HG02870 (cell line): ENCODE data around the gene RRAD.
"Not testable (repeated sequence)": the region's sequence is repeated elsewhere in the genome, so short reads cannot be mapped to it uniquely, and the experiment has no call there.

Source experiments
- ATAC-seq: cut with Tn5 transposase; IDR thresholded peaks from one replicate; pipeline ENCODE4 v1.9.1; 2021; ENCODE audit warnings: mild to moderate bottlenecking, moderate library complexity; ENCODE audit not compliant: unreplicated experiment

The RRAD gene

DNA sequence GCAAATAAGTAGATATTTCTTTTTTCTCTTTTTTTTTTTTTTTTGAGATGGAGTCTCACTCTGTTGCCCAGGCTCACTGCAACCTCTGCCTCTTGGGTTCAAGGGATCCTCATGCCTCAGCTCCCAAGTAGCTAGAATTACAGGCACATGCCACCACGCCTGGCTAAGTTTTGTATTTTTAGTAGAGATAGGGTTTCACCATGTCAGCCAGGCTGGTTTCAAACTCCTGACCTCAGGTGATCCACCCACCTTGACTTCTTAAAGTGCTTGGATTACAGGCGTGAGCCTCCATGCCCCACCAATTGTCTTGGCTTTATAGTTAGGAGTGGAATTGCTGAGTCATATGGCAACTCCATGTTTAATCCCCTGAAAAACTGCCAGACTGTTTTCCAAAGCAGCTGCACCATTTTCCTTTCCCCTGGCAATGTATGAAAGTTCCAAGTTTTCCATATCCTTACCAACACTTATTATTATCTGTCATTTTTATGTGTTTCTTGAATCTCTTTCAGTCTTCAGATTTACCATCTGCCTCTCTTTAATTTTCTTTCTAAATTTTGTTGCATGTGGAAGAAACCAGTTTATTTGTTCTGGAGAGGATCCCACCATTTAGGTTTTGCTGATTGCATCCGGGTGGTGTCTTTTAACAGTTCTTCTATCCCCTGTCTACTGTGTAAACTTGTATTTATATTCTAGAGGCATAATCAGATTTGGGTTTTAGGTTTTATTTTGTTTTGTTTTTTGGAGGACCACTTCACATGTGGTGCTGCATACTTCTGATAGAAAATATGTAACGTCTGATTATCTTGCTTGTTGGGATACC, 25.8 kb upstream of the RRAD start:
- no peak for ATAC-seq

DNA sequence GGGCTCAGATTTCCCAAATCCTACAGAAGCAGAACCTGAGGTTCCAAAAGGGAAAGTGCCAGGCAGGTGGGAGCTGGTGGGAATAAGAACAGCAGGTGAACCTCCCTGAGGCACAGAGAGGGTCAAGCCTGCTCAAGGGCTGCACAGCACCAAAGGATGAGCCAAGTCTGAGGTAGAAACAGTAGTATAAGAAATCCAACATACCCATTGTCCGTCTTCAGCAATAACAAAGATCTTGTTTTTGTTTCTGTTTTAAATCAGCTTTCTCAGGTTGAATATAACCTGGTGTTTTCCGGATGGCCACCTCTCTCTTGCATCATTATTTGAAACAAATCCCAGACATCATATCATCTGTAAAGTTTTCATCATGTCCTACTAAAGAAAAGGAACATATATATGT, 25.1 kb upstream of the RRAD start:
- ATAC-seq: no peak

DNA sequence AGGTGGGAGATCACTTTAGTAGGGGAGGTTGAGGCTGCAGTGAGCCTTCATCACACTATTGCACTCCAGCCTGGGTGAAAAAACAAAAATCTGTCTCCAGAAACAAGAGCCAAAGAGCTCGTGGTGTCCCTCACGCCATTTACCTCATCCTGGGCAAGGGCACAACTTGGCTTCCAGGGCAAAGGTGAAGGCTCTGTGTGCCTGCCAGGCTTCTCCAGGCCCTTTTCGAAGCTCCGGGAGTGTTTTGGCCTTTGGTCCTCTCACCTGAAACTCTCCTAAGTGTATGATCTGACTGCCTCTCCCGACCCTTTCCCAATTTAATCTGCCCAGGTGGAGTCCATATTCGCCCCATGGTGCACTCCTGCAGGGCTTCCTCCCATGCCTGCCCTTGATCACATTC, 24.1 kb upstream of the RRAD start:
- ATAC-seq: no peak

DNA sequence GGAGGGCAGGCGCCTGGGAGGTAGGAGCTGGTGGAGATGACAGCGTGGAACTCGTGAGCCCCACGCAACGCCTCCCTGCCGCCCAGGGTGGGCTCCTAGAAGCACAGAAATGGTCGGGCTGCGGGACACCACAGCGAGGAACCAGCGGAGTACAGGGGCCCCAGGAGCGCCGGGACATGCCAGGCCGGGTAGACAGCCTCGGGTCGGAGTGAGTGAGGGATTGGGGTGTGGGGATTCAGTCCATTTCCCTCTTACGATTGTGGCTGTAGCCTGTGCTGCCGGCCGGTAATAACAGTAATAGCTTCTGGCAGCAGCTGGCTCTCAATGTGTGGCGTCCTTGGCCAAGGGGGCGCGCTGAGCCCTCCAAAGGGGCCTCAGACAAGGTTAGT, 23.5 kb upstream of the RRAD start:
- ATAC-seq: no peak

DNA sequence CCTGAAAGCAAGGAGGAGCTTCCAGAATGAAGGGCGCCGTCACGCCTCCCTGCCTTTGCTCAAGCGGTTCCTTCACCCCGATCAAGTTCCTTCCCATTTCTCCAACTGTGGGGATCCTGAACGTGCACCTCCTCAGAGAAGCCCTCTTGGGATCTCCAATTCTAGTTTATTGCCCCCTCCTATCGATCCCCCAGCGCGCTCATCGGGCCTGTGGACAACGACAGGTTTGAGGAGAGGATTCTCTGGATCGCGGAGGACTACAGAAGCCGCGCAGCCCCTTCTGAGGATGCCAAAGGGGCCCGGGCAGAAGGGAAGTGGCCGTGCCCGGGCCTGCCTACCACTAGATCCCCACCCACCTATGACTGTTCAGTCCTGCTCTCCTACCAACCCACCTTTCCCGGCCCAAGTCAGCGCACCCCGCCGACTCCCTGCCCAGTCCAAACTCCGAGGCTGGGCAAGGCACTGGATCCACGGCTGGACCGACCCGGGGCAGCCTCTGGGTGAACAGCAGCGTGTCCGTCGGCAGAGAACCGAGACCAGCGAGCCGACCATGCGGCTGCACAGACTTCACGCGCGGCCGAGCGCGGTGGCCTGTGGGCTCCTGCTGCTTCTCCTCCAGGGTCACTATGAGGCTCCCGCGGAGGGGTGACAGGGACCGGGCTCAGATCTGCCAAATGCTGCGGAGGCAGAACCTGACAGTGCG, 22.9 kb upstream of the RRAD start:
- ATAC-seq: no peak

DNA sequence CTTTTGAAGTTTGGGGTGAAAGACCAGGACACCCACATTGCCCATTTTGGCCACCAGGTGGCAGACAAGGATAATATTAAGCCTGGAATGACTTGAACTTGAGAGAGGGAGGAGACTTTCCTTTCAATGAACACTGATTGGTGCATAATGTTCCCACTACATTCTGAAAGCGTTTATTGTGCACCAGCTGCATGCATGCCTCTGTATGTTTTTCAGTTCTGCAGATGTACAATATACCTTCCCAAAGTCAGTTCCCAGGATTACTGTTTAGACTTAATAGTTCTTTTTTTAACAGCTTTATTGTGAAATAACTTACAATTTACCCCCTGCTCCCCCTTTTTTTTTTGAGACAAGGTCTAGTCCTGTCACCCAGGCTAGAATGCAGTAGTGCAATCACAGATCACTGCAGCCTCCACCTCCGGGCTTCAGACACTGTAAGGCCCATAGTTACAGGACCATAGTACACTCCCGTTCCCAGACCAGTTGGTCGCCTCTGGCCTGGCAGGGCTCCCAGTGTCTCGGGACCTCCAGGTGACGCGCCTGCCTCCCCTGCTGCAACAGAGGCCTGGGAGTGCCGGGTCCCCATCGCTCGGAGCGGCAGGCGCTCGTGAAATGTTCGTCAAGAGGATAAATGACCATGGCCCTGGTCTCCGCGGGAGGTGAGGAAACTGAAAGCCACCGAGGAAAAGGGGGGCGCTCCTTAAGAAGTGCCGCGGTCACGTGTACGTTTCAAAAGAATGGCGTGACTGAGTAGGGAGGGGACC, 22.1 kb upstream of the RRAD start:
- peak; percentile 64 for ATAC-seq

DNA sequence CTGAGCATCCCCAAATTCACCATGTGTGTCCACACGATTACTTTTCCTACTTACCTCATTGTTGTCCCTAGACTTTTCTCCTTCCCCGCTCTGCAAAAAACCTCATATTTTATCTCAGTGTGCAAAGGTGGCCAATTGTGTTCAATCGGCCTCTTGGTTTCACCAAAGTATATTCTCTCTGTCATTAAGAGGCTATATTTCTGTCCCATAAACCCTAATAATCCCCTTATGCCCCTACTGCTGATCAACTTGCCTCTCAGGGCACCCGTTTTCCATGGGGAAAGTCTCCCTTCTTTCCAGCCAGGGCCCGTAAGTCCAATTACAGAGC, 21.6 kb upstream of the RRAD start:
- no peak for ATAC-seq

DNA sequence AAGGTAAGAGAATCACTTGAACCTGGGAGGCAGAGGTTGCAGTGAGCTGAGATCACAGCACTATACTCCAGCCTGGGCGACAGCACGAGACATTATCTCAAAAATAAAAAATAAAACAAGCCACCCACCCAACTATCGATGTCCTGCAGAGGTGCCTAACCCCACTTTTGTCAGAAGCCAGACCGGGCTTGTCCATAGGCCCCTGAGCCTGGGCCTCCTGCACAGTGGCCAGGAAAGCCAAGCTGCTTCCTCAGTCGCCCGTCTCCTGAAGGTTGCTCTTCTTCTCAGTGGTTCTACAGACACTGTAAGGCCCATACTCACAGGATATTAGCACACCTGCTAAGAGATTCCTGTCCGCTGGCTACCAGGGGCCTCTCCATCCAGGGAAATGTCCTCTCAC, 21.2 kb upstream of the RRAD start:
- no peak for ATAC-seq

DNA sequence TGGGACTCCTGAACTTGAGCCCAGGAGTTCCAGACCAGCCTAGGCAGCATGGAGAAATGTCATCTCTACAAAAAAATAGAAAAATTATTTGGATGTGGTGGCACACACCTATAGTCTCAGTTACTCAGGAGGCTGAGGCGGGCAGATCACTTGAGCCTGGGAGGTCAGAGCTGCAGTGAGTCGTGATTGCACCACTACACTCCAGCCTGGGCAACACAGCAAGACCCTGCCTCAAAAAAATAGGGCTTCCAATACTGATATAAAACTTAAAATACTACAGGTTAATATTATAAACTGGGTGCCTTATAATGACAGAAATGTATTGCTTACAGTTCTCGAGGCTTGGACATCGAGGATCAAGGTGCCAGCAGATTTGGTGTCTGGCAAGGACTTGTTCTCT, 20.6 kb upstream of the RRAD start:
- no peak for ATAC-seq

DNA sequence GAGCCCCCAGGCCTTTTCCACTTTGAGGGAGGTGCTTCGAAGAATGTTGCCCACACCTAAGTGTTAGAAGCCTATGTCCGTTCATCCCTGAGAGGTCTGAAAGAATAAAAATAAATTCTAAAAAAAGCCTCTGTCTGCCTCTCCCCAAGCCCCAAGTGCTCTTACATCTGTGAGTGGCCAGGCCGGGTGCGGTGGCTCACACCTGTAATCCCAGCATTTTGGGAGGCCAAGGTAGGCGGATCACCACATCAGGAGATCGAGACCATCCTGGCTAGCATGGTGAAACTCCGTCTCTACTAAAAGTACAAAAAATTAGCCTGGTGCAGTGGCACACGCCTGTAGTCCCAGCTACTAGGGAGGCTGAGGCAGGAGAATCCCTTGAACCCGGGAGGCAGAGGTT, 19.6 kb upstream of the RRAD start:
- ATAC-seq: not testable (repeated sequence)

DNA sequence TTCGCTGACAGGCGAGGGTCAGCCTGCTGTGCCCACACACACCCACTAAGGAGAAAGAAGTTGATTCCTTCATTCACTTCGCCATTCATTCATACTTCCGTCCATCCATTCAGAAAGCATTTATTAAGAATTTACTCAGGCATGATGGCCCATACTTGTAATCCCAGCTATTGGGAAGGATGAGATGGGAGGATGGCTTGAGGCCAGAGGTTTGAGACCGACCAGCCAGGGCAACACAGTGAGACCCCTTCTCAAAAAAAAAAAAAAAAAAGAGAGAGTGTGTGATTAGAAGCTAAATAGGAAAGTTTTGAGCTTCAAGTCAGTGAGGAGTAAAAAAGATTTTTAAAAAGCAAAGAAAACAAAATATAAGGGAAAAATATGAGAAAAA, 18.7 kb upstream of the RRAD start:
- no peak for ATAC-seq

DNA sequence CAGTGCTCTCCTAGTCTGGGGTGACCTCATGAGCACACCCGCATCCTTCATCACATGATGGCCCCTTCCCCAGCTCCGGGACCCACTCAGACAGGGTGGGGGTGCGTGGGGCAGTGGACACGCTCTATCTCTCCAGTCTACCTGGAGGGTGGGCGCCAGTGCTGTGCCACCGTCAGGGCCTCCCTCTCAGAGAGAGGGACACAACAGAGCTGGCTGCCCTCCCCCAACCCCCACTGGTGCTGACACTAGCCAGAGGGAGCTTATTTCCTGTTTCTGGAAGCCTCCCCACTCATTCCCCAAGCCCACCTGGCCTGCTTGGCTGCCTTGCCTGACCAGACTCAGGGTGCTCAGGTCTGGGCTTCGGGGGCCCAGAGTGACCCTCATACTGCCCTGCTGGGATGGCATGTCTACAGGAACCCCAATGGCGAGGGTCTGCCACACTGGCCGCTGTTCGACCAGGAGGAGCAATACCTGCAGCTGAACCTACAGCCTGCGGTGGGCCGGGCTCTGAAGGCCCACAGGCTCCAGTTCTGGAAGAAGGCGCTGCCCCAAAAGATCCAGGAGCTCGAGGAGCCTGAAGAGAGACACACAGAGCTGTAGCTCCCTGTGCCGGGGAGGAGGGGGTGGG, 18.2 kb upstream of the RRAD start:
- ATAC-seq: no peak

DNA sequence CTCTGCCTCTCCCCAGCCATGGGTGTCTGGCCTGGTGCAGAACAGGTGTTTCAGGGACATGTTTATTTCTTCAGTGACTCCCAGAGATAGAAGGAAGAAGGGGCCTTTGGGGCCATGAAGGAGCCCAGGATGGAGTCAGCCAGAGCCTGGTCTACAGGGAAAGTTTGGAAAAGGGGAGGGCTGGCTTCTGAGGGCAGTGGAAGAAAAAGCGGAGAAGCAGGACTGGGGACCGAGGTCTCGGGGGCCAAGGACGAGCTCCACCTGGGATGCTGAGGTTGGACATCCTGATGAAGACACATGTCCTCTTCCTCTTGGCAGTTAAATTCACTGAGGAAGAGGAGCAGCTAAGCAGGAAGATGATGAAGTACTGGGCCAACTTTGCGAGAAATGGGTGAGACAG, 17.6 kb upstream of the RRAD start:
- ATAC-seq: no peak

DNA sequence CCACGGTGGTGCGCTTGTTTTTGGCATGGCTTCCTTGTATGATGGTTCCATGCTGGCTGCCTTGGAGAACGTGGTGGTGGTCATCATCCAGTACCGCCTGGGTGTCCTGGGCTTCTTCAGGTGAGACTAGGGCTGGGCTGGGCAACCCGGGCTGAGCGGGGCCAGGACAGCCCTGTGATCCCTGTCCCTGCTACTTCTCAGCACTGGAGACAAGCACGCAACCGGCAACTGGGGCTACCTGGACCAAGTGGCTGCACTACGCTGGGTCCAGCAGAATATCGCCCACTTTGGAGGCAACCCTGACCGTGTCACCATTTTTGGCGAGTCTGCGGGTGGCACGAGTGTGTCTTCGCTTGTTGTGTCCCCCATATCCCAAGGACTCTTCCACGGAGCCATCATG, 14.9 kb upstream of the RRAD start:
- no peak for ATAC-seq

DNA sequence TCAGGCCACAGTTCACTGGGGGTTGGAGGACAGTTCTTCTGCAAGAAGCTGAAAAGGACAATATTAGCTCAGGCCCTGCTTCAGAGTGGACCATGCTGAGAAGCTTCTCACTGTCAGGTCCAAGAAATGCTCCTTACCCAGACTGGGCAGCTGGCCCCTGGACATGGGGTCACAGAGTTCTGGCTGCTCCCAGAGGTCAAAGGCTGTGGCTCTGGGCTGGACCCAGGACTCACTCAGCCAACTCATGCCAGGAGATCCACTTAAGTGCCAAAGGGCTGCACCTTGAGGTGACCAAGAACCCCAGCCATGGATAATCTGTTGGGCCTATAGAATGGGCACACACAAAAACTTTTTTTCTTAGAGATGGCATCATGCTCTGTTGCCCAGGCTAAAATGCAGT, 14.0 kb upstream of the RRAD start:
- ATAC-seq: no peak

DNA sequence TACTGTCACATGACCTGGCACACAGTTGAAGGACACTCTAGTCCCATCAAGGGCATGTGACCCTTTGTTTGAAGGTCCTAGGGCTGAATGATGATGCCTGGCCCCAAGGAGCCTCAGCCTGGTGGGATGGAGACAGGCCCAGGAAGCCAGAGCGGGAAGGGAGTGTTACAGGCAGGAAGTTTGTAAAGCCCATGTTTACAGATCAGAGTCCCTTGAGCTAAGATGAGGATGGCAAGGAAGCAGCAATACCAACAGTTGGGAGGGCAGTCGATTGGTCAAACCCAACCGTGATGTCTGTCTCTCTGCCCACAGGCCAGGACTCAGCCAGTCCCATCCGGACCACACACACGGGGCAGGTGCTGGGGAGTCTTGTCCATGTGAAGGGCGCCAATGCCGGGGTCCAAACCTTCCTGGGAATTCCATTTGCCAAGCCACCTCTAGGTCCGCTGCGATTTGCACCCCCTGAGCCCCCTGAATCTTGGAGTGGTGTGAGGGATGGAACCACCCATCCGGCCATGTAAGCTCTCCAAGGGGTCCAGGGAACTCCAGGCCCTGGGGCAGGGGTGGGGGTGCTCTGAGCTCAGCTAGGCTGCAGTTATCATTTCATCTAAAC, 12.5 kb upstream of the RRAD start:
- ATAC-seq: no peak

DNA sequence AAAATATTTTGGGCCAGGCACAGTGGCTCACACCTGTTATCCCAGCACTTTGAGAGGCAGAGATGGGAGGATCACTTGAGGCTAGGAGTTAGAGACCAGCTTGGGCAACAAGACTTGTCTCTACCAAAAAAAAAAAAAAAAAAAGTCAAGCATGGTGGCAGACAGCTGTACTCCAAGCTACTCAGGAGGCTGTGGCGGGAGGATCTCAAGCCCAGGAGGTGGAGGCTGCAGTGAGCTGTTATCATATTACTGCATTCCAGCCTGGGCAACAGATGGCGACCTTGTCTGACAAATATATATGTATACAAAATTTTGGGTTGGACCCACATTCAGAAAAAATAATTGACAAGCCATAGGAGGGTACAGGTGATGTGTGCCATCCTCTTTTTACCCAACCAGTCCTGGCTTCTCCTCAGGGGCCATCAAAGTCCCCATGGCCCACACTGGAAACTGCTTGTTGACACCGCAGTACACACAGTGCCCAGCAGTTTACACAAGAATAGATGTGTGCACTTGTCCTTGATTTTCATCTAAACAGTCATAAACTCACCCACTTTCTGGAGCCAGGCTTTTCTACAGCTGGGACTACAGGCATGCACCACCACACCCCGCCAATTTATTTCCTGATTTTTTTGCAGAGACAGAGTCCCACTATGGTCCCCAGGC, 11.7 kb upstream of the RRAD start:
- no peak for ATAC-seq

DNA sequence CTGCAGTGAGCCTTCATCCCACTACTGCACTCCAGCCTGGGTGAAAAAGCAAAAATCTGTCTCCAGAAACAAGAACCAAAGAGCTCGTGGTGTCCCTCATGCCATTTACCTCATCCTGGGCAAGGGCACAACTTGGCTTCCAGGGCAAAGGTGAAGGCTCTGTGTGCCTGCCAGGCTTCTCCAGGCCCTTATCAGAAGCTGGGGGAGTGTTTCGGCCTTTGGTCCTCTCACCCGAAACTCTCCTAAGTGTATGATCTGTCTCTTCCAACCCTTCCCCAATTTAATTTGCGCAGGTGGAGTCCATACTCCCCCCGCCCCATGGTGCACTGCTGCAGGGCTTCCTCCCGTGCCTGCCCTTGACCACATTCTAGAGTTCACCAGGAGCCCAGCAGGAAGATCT, 11.1 kb upstream of the RRAD start:
- ATAC-seq: no peak

DNA sequence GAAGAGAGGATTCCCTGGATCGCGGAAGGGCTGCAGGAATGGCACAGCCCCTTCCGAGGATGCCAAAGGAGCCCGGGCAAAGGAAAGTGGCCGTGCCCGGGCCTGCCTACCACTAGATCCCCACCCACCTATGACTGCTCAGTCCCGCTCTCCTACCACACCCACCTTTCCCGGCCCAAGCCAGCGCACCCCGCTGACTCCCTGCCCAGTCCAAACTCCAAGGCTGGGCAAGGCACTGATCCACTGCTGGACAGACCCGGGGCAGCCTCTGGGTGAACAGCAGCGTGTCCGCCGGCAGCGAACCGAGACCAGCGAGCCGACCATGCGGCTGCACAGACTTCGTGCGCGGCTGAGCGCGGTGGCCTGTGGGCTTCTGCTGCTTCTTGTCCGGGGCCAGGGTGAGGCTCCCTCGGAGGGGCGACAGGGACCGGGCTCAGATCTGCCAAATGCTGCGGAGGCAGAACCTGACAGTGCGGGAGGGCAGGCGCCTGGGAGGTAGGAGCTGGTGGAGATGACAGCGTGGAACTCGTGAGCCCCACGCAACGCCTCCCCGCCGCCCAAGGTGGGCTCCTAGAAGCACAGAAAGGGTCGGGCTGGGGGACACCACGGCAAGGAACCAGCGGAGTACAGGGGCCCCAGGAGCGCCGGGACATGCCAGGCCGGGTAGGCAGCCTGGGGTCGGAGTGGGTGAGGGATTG, 10.1 kb upstream of the RRAD start, which contains the start of gene CES2:
Gene CES2, plus strand, starts transcription at position 203 of the 698 bp plus-strand sequence. Its CDS starts 120 bp downstream, at position 323.
- ATAC-seq: no peak

DNA sequence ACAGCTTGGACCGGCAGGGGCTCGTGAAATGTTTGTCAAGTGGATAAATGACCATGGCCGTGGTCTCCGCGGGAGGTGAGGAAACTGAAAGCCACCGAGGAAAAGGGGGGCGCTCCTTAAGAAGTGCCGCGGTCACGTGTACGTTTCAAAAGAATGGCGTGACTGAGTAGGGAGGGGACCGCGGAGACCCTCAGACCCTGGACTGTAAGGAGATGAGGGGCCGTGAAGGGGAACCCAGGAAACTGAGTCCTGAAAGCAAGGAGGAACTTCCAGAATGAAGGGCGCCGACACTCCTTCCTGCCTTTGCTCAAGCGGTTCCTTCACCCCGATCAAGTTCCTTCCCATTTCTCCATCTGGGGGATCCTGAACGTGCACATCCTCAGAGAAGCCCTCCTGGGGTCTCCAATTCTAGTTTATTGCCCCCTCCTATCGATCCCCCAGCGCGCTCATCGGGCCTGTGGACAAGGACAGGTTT, 9.5 kb upstream of the RRAD start:
- ATAC-seq: peak; percentile 7
